NOMO-1 treated with dmso at 0.1 percent for 144 hours (cell line): ENCODE measurements around the gene ZFYVE21.
"Not testable (repeated sequence)": the region's sequence is repeated elsewhere in the genome, so short reads cannot be mapped to it uniquely, and the experiment has no call there.

ENCODE experiments used
- DNase-seq: peaks from one replicate; lab custom pipeline; 2025; ENCODE audit not compliant: unreplicated experiment; lab: John Stamatoyannopoulos, UW

Gene ZFYVE21

DNA sequence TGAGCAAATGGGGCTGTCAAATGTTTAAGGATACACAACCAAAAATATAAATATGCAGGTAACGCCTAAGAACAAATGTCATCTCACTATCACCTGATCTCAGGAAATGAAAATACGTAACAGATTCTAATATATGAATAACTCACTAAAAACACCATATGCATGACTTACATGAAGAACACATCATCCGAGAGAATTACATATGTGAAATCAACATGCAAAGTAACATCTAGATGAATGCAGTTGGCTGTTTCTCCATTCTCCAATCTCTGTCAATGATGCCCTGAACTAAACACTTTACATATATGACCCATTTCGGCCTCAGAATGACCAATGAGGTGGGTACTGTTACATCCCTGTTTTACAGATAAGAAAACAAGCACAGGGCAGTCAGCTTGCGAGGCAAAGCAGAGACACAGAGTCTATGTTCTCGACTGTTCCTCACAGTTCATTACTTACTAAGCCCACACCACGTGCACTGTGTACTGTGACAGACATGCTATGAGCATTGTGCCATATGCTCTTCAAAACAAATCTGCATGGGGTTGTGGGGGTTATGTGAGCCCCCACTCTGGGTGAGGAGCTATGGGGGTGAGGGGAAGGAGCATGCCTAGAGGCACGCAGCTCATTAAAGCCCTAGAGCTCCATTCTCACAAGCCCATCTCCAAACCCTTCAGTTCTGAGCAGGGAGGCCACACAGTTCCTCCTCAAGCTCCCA is 42.6 kb downstream of the ZFYVE21 start:
- no peak for DNase-seq

DNA sequence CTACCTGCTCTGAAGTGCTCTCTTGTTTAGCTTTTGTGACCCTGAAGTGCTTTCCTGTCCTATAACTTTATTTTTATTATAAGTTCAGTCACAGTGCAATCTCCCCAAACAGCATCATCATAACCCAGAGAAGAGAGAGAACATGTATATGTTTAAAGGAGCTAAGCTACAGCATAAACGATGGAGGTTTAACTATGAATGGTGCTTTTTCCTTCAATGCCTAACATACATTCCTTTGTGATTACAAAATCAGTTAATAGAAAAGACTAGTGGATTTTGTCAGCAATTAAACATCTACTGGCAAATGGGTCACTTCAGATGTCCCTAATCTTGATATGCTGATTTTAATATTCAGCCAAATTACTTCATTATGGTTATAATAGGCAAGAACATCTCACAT is 46.4 kb downstream of the ZFYVE21 start:
- no peak for DNase-seq

DNA sequence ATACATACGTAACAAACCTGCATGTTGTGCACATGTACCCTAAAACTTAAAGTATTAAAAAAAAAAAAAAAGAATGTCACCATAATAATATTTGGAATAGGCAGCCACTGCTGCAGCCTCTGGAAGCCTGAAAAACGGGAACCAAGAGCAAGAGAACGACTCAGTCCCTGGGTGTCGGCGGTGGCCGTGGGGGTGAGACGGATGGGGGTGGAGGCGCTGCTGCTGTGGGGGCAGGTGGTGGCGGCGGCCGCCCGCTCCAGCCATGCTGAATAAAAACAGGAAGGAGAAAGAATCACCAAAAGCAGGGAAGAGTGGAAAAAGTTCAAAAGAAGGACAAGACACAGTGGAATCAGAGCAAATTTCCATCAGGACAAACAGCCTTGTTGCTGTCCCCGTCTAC is 46.9 kb downstream of the ZFYVE21 start:
- peak; percentile 10 for DNase-seq

DNA sequence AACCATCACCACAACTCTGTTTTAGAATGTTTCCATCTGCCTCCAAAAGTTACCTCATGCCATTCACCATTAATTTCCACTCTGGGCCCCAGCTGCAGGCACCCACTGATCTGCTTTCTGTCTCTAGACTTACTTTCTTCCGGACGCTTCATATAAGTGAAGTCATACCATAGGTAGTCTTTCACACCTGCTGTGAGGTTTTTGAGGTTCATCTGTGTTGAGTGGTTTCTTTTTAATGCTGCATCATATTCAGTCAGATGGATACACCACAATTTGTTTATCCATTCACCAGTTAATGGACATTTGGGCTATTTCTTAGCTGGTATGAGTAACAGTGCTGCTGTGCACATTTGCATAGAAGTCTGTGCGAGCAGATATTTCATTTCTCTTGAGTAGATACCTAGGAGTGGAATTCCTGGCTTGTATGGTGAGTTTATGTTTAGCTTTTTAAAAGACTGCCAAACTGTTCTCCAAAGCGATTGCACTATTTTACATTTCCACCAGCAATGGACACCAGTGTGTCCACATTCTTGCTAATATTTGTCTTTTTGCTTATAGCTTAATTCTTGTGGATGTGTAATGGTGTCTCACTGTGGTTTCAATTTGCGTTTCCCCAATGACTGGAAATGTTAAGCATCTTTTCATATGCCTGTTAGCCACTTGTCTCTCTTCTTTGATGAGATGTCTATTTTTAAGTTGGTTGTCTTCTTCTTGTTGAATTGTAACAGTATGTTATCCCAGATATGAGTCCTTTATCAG is 48.3 kb downstream of the ZFYVE21 start:
- no peak for DNase-seq

DNA sequence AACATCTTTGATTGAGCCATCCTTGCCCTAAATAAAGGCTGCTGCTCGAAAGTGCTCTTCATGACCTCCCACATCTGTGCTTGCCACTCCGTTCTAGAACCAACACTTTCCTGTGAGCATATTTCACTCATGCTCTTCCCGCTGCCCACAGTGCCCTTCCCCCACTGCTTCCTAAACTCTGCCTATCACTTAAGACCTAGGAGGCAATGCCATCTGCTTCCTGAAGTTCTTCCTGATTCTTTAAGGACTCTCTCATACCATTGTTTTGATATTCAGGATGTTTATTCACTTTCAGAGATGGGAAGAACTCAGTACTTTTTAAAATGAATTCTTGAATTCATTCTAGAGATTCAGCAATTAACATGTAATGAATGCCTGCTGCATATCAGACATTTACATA is 49.9 kb downstream of the ZFYVE21 start:
- DNase-seq, result no peak

DNA sequence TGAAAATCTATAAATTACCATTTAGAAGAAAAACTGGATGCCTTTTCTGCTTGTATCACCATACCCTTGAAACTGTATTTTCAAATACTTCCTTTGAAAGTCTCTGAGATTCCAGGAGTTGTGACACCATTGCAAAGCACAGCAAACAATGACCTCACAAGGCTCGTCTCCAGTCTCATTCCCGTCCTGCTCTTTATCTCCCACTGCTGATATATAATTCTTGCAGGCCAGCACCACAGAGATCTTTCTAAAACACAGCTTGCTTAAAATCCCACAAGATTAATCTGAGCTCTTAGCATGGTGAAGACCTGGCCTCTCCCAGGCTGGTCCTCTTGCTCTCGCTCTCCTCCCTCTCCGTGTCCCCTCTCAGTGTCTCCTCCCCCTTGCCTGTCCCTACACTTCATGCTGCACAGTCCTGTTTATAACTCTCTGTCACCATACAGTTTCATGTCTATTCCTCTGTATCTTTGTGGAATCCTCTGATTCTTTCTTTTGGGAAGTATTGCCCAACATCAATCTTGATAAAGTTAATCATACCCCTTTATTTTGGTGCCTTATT is 51.8 kb downstream of the ZFYVE21 start:
- DNase-seq, result no peak

DNA sequence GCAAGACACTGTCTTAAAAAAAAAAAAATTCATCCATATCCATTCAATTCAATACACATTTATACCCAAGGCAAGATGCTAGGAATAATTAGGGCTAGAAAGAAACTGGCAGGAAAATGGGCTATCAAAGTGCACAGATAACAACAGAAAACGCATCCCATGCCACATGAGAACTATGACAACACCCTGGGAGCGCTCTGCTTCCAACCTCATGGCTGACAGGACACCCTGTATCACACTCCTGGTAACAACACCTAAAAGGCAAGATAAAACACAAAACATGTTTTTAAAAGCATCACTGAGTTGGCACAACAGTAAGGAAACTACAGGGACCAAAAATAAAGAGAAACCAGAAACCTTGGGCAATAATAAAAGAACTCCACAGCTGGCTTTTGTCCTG is 54.9 kb downstream of the ZFYVE21 start:
- no peak for DNase-seq

DNA sequence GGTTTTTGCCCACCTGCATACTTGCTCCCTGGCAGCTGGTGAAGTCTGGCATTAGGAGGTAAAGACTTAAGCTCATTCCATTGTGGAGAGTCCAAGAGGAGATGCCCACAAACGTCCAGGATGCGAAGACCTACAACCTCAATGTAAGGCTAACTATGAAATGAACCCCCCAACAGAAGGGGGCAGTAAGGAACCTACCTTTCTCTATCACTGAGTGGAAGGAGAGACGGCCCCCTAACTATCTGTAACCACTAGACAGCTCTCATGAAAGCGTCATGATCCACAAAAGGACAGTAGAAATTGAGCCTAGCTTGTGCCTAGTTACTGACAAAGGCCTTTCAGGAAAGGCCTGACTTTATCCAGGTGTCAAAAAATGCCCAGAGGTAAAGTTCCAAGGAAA is 55.3 kb downstream of the ZFYVE21 start:
- DNase-seq, result no peak

DNA sequence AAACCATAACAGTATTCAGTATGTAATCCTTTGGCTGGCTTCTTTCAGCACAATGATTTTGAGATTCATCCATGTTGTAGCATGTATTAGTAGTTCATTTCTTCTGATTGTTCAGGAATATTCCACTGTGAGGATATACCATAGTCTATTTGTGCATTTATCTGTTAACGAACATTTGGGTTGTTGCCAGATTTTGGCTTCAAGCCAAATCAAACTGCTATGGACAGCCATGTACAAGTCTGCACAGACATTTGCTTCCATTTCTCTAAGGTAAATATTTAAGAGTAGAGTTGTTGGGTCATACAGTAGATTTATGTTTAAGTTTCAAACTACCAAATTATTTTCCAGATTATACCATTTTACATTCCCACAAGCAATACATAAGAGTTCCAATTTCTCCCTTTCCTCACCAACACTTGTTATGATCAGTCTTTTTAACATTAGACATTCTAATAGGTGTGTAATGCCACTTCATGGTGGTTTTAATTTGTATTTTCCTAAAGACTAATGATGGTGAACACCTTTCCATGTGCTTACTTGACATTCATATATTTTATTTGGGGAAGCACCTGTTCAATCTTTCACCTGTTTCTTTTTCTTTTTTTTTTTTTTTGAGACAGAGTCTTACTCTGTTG is 56.6 kb downstream of the ZFYVE21 start:
- no peak for DNase-seq

DNA sequence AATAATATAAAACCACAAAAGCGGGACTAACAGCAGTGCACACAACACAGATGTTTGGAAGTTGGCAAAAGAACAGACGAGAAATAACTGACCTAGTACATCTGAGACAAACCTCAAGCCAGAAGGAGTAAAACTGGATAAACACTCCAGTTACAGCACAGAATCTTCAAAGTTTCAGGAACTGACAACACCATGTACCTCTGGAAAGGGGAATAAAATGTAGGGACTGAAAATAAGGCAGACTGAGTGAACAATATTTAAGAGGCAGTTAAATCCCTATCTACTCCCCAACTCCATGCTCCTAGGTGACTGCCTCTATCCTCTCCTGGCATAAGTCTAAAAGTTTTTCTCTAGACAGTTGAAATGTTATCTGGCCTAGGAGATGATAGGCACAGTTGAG is 57.9 kb downstream of the ZFYVE21 start:
- DNase-seq, result no peak

DNA sequence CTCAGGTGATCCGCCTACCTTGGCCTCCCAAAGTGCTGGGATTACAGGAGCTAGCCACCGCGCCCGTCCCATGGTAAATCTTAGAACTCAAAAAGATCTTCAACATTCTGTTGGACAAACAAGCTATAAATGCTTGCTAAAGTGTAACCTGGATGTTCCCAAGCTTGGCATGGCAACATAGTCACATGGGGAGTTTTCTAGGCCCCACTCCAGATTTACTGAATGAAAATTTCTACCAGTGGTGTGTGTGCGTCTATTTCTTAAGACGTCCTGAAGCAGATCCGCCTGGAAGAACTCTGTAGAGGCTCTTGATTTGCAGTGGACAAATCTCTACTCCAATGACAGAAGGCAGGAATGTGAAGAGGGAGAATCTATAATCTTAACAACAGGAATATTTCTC is 59.9 kb downstream of the ZFYVE21 start:
- no peak for DNase-seq

DNA sequence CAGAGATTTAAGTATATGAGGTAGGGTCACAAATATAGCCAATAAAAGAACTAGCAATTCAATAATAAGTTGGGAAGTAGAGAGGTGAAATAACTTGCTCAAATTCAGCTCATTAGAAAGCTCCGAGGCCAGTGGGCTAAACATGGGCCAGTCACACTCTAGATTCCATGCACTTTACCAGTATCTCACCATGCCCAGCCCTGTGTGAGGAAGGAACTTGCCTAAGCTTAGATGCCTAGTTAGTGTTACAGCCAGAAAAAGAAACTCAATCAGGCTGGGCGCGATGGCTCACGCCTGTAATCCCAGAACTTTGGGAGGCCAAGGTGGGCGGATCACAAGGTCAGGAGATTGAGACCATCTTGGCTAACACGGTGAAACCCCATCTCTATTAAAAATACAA is 60.7 kb downstream of the ZFYVE21 start:
- not testable (repeated sequence) for DNase-seq

DNA sequence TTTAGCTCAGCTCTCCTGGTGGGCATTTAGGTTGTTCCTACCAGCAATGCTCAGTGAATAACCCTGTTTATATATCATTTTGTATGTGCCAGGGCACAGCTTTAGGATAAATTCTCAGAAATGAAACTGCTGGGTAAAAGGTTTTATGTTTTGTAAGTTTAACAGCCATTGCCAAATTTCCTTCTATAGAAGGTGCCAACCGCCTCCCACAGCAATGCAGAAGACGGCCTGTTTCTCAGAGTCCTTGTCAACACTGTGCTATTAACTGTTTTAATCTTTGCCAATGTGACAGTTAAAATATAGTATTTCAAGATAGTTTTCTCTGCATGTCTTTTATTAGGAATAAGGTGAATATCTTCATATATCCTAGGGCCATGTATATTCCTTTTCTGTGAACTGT is 66.8 kb downstream of the ZFYVE21 start:
- DNase-seq, result no peak
